K562 (cell line): ENCODE results near the gene PMEPA1. TPM values are rescaled to one million over a fixed set of nuclear protein-coding genes. Genes with fewer than 3 reads are reported as not detected.

ENCODE experiments used
- BRD4 ChIP-seq: fragments of 200-600 bp; sonication (generic); IDR thresholded peaks from 2 replicates; pipeline ENCODE4 v1.6.1; 2017; ENCODE audit warnings: inconsistent platforms
- NR2C1 ChIP-seq, 2 experiments: fragments of 450-650 bp; IDR thresholded peaks; 2 replicates each; pipeline ENCODE4 v1.6.1; 2017; ENCODE audit warnings: mild to moderate bottlenecking in 2 of 2, antibody characterized with exemption in 1 of 2, inconsistent platforms in 1 of 2, missing compliant biosample characterization in 1 of 2, missing genetic modification characterization in 1 of 2
- PCBP2 ChIP-seq: fragments of 200-400 bp; formaldehyde crosslinking; IDR thresholded peaks from 2 replicates; pipeline ENCODE4 v1.6.1; 2018; ENCODE audit warnings: low read length, low read depth, mild to moderate bottlenecking, moderate library complexity; ENCODE audit not compliant: poor library complexity, severe bottlenecking
- REST ChIP-seq, 2 experiments: fragments of 450-650 bp; formaldehyde crosslinking in 1 of 2; IDR thresholded peaks; 2 replicates each; pipeline versions ENCODE4 v1.4.0 to v1.6.1; 2014 to 2020; ENCODE audit warnings: mild to moderate bottlenecking in 2 of 2, borderline replicate concordance in 1 of 2, low read depth in 1 of 2
- RHOXF2B ChIP-seq: fragments of 250-450 bp; sonication (Bioruptor Pico); conservative IDR thresholded peaks from 2 replicates; pipeline ENCODE4 v1.5.1; 2021
- RNF2 ChIP-seq: sonication (generic); IDR thresholded peaks from 2 replicates; pipeline ENCODE4 v1.6.1; 2016
- polyA plus RNA-seq, 8 experiments: library from polyadenylated mRNA; depleted of rRNA in 4 of 8; stranded (reverse) in 5 of 8; unstranded in 3 of 8; fragments of >200 nt; fragmentation: Nextera tagmentation in 2 of 8; fragmentation: Illumina TruSeq in 1 of 8; extraction: Ambion mirVana in 2 of 8; extraction: Trizol in 1 of 8; gene quantifications; 2 replicates each; pipeline versions ENCODE4 v1.2.1 to v1.2.3, GENCODE V29; 2011 to 2014; ENCODE audit warnings: inconsistent platforms in 1 of 8, missing spikeins in 1 of 8
- total RNA-seq, 7 experiments: library from RNA; depleted of rRNA in 6 of 7; stranded (reverse); fragments of >200 nt in 6 of 7; fragmentation: Illumina TruSeq in 2 of 7; extraction: Trizol in 2 of 7; gene quantifications; 2 replicates each; pipeline versions ENCODE4 v1.2.1 to v1.2.3, GENCODE V29; 2011 to 2021; ENCODE audit warnings: low replicate concordance in 1 of 7

PMEPA1 gene
- total and polyA plus RNA-seq, 9 of the 15 experiments (the other 6 are each of a cell fraction or from before 2014, with no cell fraction given) = 0.16 TPM; not detected in 8

- TF ChIP-seq REST (IDR thresholded peaks at IDR 0.05; ENCODE audit: borderline replicate concordance) = no peak
- TF ChIP-seq REST (CRISPR knock-in tag; IDR thresholded peaks at IDR 0.05; ENCODE audit: low read depth) = no peak
- TF ChIP-seq PCBP2 = no peak
- TF ChIP-seq RNF2 = no peak
- TF ChIP-seq NR2C1 (IDR thresholded peaks at IDR 0.05) = no peak
- no peak for TF ChIP-seq NR2C1 (tag; IDR thresholded peaks at IDR 0.05)
- TF ChIP-seq BRD4 = no peak
- TF ChIP-seq RHOXF2B (CRISPR knock-in tag) = no peak
Measured at GRCh38 chr20:57677584-57677982, 32.2 kb downstream of the PMEPA1 start (continued).
